HG02588 (cell line): ENCODE results near the gene QRFP.
"Not testable (repeated sequence)": the region's sequence is repeated elsewhere in the genome, so short reads cannot be mapped to it uniquely, and the experiment has no call there.

Source experiments
- ATAC-seq: cut with Tn5 transposase; IDR thresholded peaks from one replicate; pipeline ENCODE4 v1.9.1; 2021; ENCODE audit warnings: mild to moderate bottlenecking, moderate library complexity; ENCODE audit not compliant: unreplicated experiment

QRFP gene

GRCh38 chr9:130858739-130859705, 37.6 kb downstream of the QRFP start:
- no peak for ATAC-seq

GRCh38 chr9:130857864-130858738, 38.5 kb downstream of the QRFP start:
- no peak for ATAC-seq

GRCh38 chr9:130856474-130856873, 40.1 kb downstream of the QRFP start:
- no peak for ATAC-seq

- ATAC-seq: no peak
These were observed 41.8 kb downstream of the QRFP start for GRCh38 chr9:130854835-130855234.

- ATAC-seq: no peak
These were observed 42.5 kb downstream of the QRFP start for GRCh38 chr9:130854092-130854491.

GRCh38 chr9:130852801-130853200, 43.8 kb downstream of the QRFP start:
- no peak for ATAC-seq

- ATAC-seq: no peak
These were observed 47.3 kb downstream of the QRFP start for GRCh38 chr9:130849356-130849755.

GRCh38 chr9:130848514-130848913, 48.1 kb downstream of the QRFP start:
- ATAC-seq: not testable (repeated sequence)

GRCh38 chr9:130847306-130848217, 49.0 kb downstream of the QRFP start:
- no peak for ATAC-seq

GRCh38 chr9:130846487-130847305, 49.9 kb downstream of the QRFP start:
- ATAC-seq: no peak

- no peak for ATAC-seq
These were observed 50.6 kb downstream of the QRFP start for GRCh38 chr9:130845901-130846481.

- no peak for ATAC-seq
These were observed 51.4 kb downstream of the QRFP start for GRCh38 chr9:130845254-130845653.

GRCh38 chr9:130844044-130844451, 52.6 kb downstream of the QRFP start:
- no peak for ATAC-seq

GRCh38 chr9:130843049-130843908, 53.3 kb downstream of the QRFP start:
- no peak for ATAC-seq
